ENCODE measurements around the gene ZNF385B.

DNA sequence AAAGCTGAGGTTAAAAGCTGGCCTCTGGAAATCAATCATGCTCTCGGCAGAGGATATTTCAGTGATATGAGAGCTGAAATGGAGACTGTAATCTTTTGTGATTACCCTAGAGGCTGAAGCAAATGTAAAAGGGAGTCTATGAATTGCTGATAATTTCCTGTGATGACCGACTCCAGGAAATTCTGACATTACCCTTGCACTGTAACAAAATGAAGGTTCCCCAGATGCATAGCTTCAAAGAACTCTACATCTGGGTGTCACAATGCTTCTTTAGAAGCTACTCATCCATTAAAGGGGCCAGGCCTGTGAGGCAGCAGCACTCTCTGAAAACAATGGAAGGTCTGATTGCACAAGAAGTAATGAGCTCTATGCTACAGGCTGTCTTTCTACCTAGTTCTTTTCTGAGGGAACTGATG lies 328.5 kb downstream of the ZNF385B start:
- TF ChIP-seq, protein P1, sequence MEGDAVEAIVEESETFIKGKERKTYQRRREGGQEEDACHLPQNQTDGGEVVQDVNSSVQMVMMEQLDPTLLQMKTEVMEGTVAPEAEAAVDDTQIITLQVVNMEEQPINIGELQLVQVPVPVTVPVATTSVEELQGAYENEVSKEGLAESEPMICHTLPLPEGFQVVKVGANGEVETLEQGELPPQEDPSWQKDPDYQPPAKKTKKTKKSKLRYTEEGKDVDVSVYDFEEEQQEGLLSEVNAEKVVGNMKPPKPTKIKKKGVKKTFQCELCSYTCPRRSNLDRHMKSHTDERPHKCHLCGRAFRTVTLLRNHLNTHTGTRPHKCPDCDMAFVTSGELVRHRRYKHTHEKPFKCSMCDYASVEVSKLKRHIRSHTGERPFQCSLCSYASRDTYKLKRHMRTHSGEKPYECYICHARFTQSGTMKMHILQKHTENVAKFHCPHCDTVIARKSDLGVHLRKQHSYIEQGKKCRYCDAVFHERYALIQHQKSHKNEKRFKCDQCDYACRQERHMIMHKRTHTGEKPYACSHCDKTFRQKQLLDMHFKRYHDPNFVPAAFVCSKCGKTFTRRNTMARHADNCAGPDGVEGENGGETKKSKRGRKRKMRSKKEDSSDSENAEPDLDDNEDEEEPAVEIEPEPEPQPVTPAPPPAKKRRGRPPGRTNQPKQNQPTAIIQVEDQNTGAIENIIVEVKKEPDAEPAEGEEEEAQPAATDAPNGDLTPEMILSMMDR (IDR thresholded peaks at IDR 0.05; ENCODE audit: borderline replicate concordance, extremely low read depth, low read length, poor library complexity, severe bottlenecking): no peak
- no peak for TF ChIP-seq EZH2 (IDR thresholded peaks at IDR 0.05; ENCODE audit: borderline replicate concordance, low read depth, low read length, severe bottlenecking)

Data from DND-41 (cell line).